Measurements from ENCODE around the gene ZNF724. TPM values are rescaled to one million over a fixed set of nuclear protein-coding genes. Genes with fewer than 3 reads are reported as not detected.

ZNF724 gene
- total and polyA plus RNA-seq, 2 of the 13 experiments (the other 11 are each of a cell fraction or from before 2014, with no cell fraction given): 1.5 to 15.0 TPM

- TF ChIP-seq XRCC5 (optimal IDR thresholded peaks at IDR 0.05; ENCODE audit: low read length) (peak; percentile 65), TAF1 (CRISPR knock-in tag; IDR thresholded peaks at IDR 0.05) (peak; percentile 67; the same call in 1 of the 2 replicates), HNF4G (IDR thresholded peaks at IDR 0.05; ENCODE audit: borderline replicate concordance, low read depth, low read length) (no peak), HNF4G (CRISPR knock-in tag; IDR thresholded peaks at IDR 0.05; ENCODE audit: borderline replicate concordance, low read depth) (no peak), ZNF784 (CRISPR knock-in tag; IDR thresholded peaks at IDR 0.05; ENCODE audit: borderline replicate concordance) (no peak; the same call in 1 of the 2 replicates), CREB1 (IDR thresholded peaks at IDR 0.05) (peak; percentile 75), CREB1 (CRISPR knock-in tag; IDR thresholded peaks at IDR 0.05) (peak; percentile 85), MXI1 (IDR thresholded peaks at IDR 0.05; ENCODE audit: borderline replicate concordance, low read depth, low read length) (peak; percentile 83; the same call in 2 of the 3 replicates), YEATS2 (CRISPR knock-in tag; IDR thresholded peaks at IDR 0.05; ENCODE audit: borderline replicate concordance) (0 out of 2 replicates have a peak, but pooled peaks have one; percentile 30), ZNF33B (CRISPR knock-in tag; IDR thresholded peaks at IDR 0.05) (0 out of 2 replicates have a peak, but pooled peaks have one; percentile 26), KAT8 (CRISPR knock-in tag; IDR thresholded peaks at IDR 0.05) (peak; percentile 56), ASH2L (IDR thresholded peaks at IDR 0.05; ENCODE audit: insufficient read length, low read depth, low read length) (peak; percentile 47), HNF4A (CRISPR knock-in tag; IDR thresholded peaks at IDR 0.05) (no peak), MIER3 (CRISPR knock-in tag; IDR thresholded peaks at IDR 0.05; ENCODE audit: borderline replicate concordance) (no peak), PLRG1 (conservative IDR thresholded peaks at IDR 0.05) (no peak), ATF2 (CRISPR knock-in tag; IDR thresholded peaks at IDR 0.05) (no peak), SNAPC2 (CRISPR knock-in tag; IDR thresholded peaks at IDR 0.05) (no peak), ZNF496 (CRISPR knock-in tag; IDR thresholded peaks at IDR 0.05; ENCODE audit: insufficient replicate concordance) (no peak), ZNF350 (CRISPR knock-in tag; IDR thresholded peaks at IDR 0.05; ENCODE audit: borderline replicate concordance, low read depth) (peak; percentile 26; the same call in 1 of the 2 replicates), SALL1 (CRISPR knock-in tag; IDR thresholded peaks at IDR 0.05) (peak; percentile 35; the same call in 1 of the 2 replicates), BORCS8-MEF2B (CRISPR knock-in tag; IDR thresholded peaks at IDR 0.05) (peak; percentile 66; the same call in 1 of the 2 replicates), ZBTB44 (CRISPR knock-in tag; IDR thresholded peaks at IDR 0.05) (no peak), ZNF121 (CRISPR knock-in tag; IDR thresholded peaks at IDR 0.05) (no peak), SUZ12 (IDR thresholded peaks at IDR 0.05; ENCODE audit: low read depth, low read length) (no peak), EED (CRISPR knock-in tag; IDR thresholded peaks at IDR 0.05) (no peak), ZNF841 (CRISPR knock-in tag; IDR thresholded peaks at IDR 0.05; ENCODE audit: borderline replicate concordance) (no peak), ADNP (CRISPR knock-in tag; IDR thresholded peaks at IDR 0.05) (no peak), ZFP90 (CRISPR knock-in tag; IDR thresholded peaks at IDR 0.05; ENCODE audit: borderline replicate concordance) (0 out of 2 replicates have a peak, but pooled peaks have one; percentile 50)
These were observed at the start of gene ZNF724 (continued) for GRCh38 chr19:23249911-23250649.
